ENCODE measurements around the gene TMEM248. TPM values are rescaled to one million over a fixed set of nuclear protein-coding genes. Genes with fewer than 3 reads are reported as not detected.

TMEM248 gene
- total RNA-seq, 1 donor from 2014 or later: 98.0 TPM

- peaks cover 9% of the 10 kb centered on the region for H3K36me3 Mint-ChIP-seq (ENCODE audit: low read depth, unreplicated experiment)
- H3K27ac Mint-ChIP-seq (ENCODE audit: unreplicated experiment): peak overlapping the region; percentile 66
- no peak for DNase-seq (ENCODE audit: low read depth)
- Histone ChIP-seq H4K20me1 (ENCODE audit: insufficient read depth, low read length) (peaks cover 9% of the 10 kb centered on the region), H3K4me2 (ENCODE audit: low read length) (peak overlapping the region; percentile 1), H3K27ac (ENCODE audit: low read depth, low read length) (peak overlapping the region; percentile 17), H3K9ac (ENCODE audit: low read length) (no peak overlapping the region), H3K9me3 (ENCODE audit: insufficient read depth, low read depth, low read length) (no peaks in the 10 kb centered on the region), H3K36me3 (ENCODE audit: insufficient read depth, low read length) (peaks cover 25% of the 10 kb centered on the region), H3K79me2 (ENCODE audit: insufficient read depth, low read length) (peaks cover 4% of the 10 kb centered on the region), H2AFZ (ENCODE audit: low read depth, low read length) (no peak overlapping the region), H3K4me1 (ENCODE audit: insufficient read depth, low read length) (peaks cover 17% of the 10 kb centered on the region), H3K27me3 (ENCODE audit: insufficient read depth, low read length) (no peaks in the 10 kb centered on the region), H3K4me3 (ENCODE audit: insufficient read depth, low read depth, low read length) (no peak overlapping the region)
- peaks cover 13% of the 10 kb centered on the region for H3K4me1 Mint-ChIP-seq (ENCODE audit: low read depth, unreplicated experiment)
- no peaks in the 10 kb centered on the region for H3K9me3 Mint-ChIP-seq (ENCODE audit: unreplicated experiment)
- no peak for TF ChIP-seq EZH2 (IDR thresholded peaks at IDR 0.05; ENCODE audit: insufficient read depth, low read length)
- TF ChIP-seq CTCF (IDR thresholded peaks at IDR 0.05; ENCODE audit: insufficient read depth, low read depth, low read length): no peak
- no peak for FAIRE-seq
- H3K4me3 Mint-ChIP-seq (ENCODE audit: unreplicated experiment): no peak overlapping the region
- H3K27me3 Mint-ChIP-seq (ENCODE audit: low read depth, unreplicated experiment): no peaks in the 10 kb centered on the region
These were observed 29.3 kb downstream of the TMEM248 start for GRCh38 chr7:66950311-66950710.

DNA sequence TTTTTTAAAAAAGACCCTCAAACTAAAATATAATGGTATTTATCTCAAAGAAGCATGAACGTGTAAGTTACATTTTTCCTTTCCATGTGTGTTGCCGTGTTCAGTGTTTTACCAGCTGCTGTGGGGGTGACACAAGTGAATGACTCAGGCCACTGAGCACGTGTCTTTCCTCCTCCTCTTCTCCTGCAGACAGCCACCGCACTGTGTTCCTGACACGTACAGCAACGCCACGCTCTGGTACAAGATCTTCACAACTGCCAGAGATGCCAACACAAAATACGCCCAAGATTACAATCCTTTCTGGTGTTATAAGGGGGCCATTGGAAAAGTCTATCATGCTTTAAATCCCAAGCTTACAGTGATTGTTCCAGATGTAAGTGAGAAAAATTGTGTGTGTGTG, 29.7 kb downstream of the TMEM248 start:
- no peaks in the 10 kb centered on the region for H3K27me3 ChIP-seq (ENCODE audit: insufficient read depth, low read length)
- H3K9ac ChIP-seq (ENCODE audit: low read length): no peak overlapping the region
- no peaks in the 10 kb centered on the region for H3K9me3 ChIP-seq (ENCODE audit: insufficient read depth, low read depth, low read length)
- H3K36me3 ChIP-seq (ENCODE audit: insufficient read depth, low read length): peaks cover 29% of the 10 kb centered on the region
- no peaks in the 10 kb centered on the region for H3K9me3 Mint-ChIP-seq (ENCODE audit: unreplicated experiment)
- TF ChIP-seq EZH2 (IDR thresholded peaks at IDR 0.05; ENCODE audit: insufficient read depth, low read length): no peak
- TF ChIP-seq CTCF (IDR thresholded peaks at IDR 0.05; ENCODE audit: insufficient read depth, low read depth, low read length): peak; percentile 12
- FAIRE-seq (no peak), DNase-seq (ENCODE audit: low read depth) (peak; percentile 45)
- H3K4me1 Mint-ChIP-seq (ENCODE audit: low read depth, unreplicated experiment): peaks cover 13% of the 10 kb centered on the region
- no peak overlapping the region for H3K4me3 Mint-ChIP-seq (ENCODE audit: unreplicated experiment)
- peaks cover 9% of the 10 kb centered on the region for H4K20me1 ChIP-seq (ENCODE audit: insufficient read depth, low read length)
- H3K27me3 Mint-ChIP-seq (ENCODE audit: low read depth, unreplicated experiment): no peaks in the 10 kb centered on the region
- H3K4me2 ChIP-seq (ENCODE audit: low read length): peak overlapping the region; percentile 21
- H2AFZ ChIP-seq (ENCODE audit: low read depth, low read length): no peak overlapping the region
- no peak overlapping the region for H3K27ac Mint-ChIP-seq (ENCODE audit: unreplicated experiment)
- peaks cover 17% of the 10 kb centered on the region for H3K4me1 ChIP-seq (ENCODE audit: insufficient read depth, low read length)
- no peak overlapping the region for H3K4me3 ChIP-seq (ENCODE audit: insufficient read depth, low read depth, low read length)
- H3K79me2 ChIP-seq (ENCODE audit: insufficient read depth, low read length): peaks cover 4% of the 10 kb centered on the region
- peak overlapping the region; percentile 48 for H3K27ac ChIP-seq (ENCODE audit: low read depth, low read length)
- peaks cover 11% of the 10 kb centered on the region for H3K36me3 Mint-ChIP-seq (ENCODE audit: low read depth, unreplicated experiment)

DNA sequence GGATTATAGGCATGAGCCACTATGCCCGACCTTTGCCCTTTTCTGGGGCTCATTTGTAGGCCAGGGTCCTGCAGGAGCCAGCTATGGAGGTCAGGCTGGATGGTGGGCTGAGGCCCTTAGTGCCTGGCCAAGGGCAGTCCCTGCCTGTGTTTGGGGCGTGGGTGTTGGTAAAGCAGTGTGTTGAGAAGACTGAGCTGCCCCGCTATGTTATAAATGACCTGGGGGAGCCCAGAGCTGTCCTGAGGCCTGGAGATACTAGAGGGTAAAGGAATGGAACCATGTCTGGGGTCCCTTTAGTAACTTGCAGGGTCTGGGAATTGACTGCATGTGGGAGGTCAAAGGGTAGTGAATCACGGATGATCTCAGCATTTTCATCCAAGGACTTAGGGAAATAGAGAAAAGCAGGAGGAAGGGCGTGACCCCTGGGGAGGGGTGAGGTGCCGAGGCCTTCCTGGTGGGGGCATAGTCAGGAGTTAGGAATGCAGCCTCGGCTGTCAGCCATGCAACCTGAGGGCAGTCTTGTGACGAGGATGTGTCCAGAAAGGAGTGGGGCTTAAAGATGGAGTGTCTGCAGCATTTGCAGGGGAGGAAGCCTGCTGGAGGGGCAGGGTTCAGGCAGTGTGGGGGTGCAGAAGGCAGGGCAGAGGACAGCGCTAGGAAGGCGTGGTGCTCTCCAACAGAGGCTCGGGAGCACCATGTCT, 31.5 kb downstream of the TMEM248 start:
- H3K27me3 ChIP-seq (ENCODE audit: insufficient read depth, low read length): no peaks in the 10 kb centered on the region
- no peaks in the 10 kb centered on the region for H4K20me1 ChIP-seq (ENCODE audit: insufficient read depth, low read length)
- H3K4me1 ChIP-seq (ENCODE audit: insufficient read depth, low read length): peaks cover 17% of the 10 kb centered on the region
- peaks cover 4% of the 10 kb centered on the region for H3K79me2 ChIP-seq (ENCODE audit: insufficient read depth, low read length)
- DNase-seq (ENCODE audit: low read depth) (peak; percentile 54), FAIRE-seq (no peak)
- Mint-ChIP-seq H3K4me3 (ENCODE audit: unreplicated experiment) (peak overlapping the region; percentile 25), H3K36me3 (ENCODE audit: low read depth, unreplicated experiment) (peaks cover 14% of the 10 kb centered on the region), H3K4me1 (ENCODE audit: low read depth, unreplicated experiment) (peaks cover 20% of the 10 kb centered on the region), H3K27me3 (ENCODE audit: low read depth, unreplicated experiment) (no peaks in the 10 kb centered on the region), H3K27ac (ENCODE audit: unreplicated experiment) (peak overlapping the region; percentile 89), H3K9me3 (ENCODE audit: unreplicated experiment) (no peaks in the 10 kb centered on the region)
- no peak overlapping the region for H3K4me3 ChIP-seq (ENCODE audit: insufficient read depth, low read depth, low read length)
- TF ChIP-seq EZH2 (IDR thresholded peaks at IDR 0.05; ENCODE audit: insufficient read depth, low read length) (no peak), CTCF (IDR thresholded peaks at IDR 0.05; ENCODE audit: insufficient read depth, low read depth, low read length) (no peak)
- no peak overlapping the region for H2AFZ ChIP-seq (ENCODE audit: low read depth, low read length)
- H3K9ac ChIP-seq (ENCODE audit: low read length): peak overlapping the region; percentile 33
- peaks cover 31% of the 10 kb centered on the region for H3K36me3 ChIP-seq (ENCODE audit: insufficient read depth, low read length)
- H3K4me2 ChIP-seq (ENCODE audit: low read length): peak overlapping the region; percentile 58
- no peaks in the 10 kb centered on the region for H3K9me3 ChIP-seq (ENCODE audit: insufficient read depth, low read depth, low read length)
- H3K27ac ChIP-seq (ENCODE audit: low read depth, low read length): peak overlapping the region; percentile 70

Measured in astrocyte (in vitro differentiated cells and primary cell).